Measurements from ENCODE around the gene ATF3. TPM values are rescaled to one million over a fixed set of nuclear protein-coding genes. Genes with fewer than 3 reads are reported as not detected.

ATF3 gene
- total and polyA plus RNA-seq, 2 of the 4 experiments (the other 2 are of a cell fraction), result 9.9 to 12.3 TPM

- Histone ChIP-seq H3K27ac (ENCODE audit: insufficient read depth, low read length) (no peak overlapping the region), H3K14ac (replicated peaks; ENCODE audit: low read depth, low read length) (no peak overlapping the region), H3K4me3 (ENCODE audit: insufficient read depth, low read depth, low read length) (no peak overlapping the region), H4K8ac (ENCODE audit: low read depth in 2 of 2, low read length in 2 of 2) (no peak overlapping the region), H2BK15ac (ENCODE audit: low read depth, low read length) (no peak overlapping the region), H3K4me2 (ENCODE audit: low read depth, low read length) (peak overlapping the region; percentile 29; the same call in 1 of the 2 replicates), H2BK5ac (ENCODE audit: low read depth, low read length, poor library complexity, severe bottlenecking) (no peak overlapping the region), H2AK5ac (ENCODE audit: low read depth, low read length) (no peak overlapping the region; the same call in 1 of the 2 replicates), H2BK20ac (ENCODE audit: low read depth, low read length) (no peak overlapping the region), H3K9ac (ENCODE audit: low read depth, low read length) (no peak overlapping the region), H3K36me3 (ENCODE audit: control insufficient read depth, insufficient read depth, low read length) (no peaks in the 10 kb centered on the region), H2BK120ac (ENCODE audit: low read depth, low read length) (no peak overlapping the region), H4K20me1 (ENCODE audit: insufficient read depth, low read length) (peaks cover 11% of the 10 kb centered on the region; the same call in 1 of the 2 replicates), H3K9me3 (ENCODE audit: control insufficient read depth, insufficient read depth, low read length) (no peaks in the 10 kb centered on the region; the same call in 1 of the 2 replicates), H2AFZ (replicated peaks; ENCODE audit: low read length, poor library complexity) (peak overlapping the region; percentile 45), H3K23ac (ENCODE audit: low read depth, low read length) (0 out of 2 replicates have a peak overlapping the region, but pooled peaks have one; percentile 24), H2AK9ac (replicated peaks; ENCODE audit: low read depth, low read length, poor library complexity) (no peak overlapping the region), H4K91ac (ENCODE audit: insufficient read depth, low read depth, low read length) (no peak overlapping the region), H3K79me1 (ENCODE audit: low read depth in 1 of 2, low read length in 2 of 2) (peaks cover 16 to 20% of the 10 kb centered on the region in 2 experiments), H3K9me1 (ENCODE audit: insufficient read depth, low read length) (peaks cover 3% of the 10 kb centered on the region; the same call in 1 of the 2 replicates), H3K4me1 (ENCODE audit: control insufficient read depth, insufficient read depth, low read length) (peaks cover 12% of the 10 kb centered on the region), H3K27me3 (ENCODE audit: control insufficient read depth, insufficient read depth, low read length) (peaks cover 54% of the 10 kb centered on the region), H3K56ac (ENCODE audit: extremely low read depth, insufficient read depth, low read length) (no peak overlapping the region), H3K18ac (ENCODE audit: low read depth, low read length) (no peak overlapping the region), H3K4ac (ENCODE audit: low read depth, low read length) (no peak overlapping the region), H4K5ac (ENCODE audit: low read depth, low read length) (no peak overlapping the region)
- ATAC-seq (ENCODE audit: low read depth) (no peak), DNase-seq (no peak)
- no peak for TF ChIP-seq ELK1 (IDR thresholded peaks at IDR 0.05; ENCODE audit: borderline replicate concordance, low read depth, low read length)
- dilution Hi-C loops (cut with HindIII; ENCODE audit: low sequenced_read_pairs, unreplicated experiment), result no loop called here
- whole genome bisulfite sequencing, 2 experiments (ENCODE audit: extremely low coverage in 2 of 2, insufficient read length in 1 of 2), result no CpG with 5 or more reads among the region's 49 CpGs
- CTCF ChIA-PET, result interaction anchor here (1.1 kb wide), 1 partner anchor 9 kb away, joined by 4 read pairs; no protein-coding TSS in a partner anchor
- POLR2A ChIA-PET (ENCODE audit: unreplicated experiment), result no interaction called here
- in situ Hi-C loops (cut with MboI; ENCODE audit: low sequenced_read_pairs), result no loop called here
- intact Hi-C loops (cut with micrococcal nuclease), result no loop called here
- no TSS peak for BruUV-seq (replicated peaks)
Measured at GRCh38 chr1:212606395-212607205, 2.0 kb upstream of the ATF3 start.
